Breast epithelium (tissue), 4 donors: ENCODE measurements around the gene ELOVL5. TPM values are rescaled to one million over a fixed set of nuclear protein-coding genes. Genes with fewer than 3 reads are reported as not detected.
A peak's percentile ranks its signal among the peaks of the same experiment; 100 is the strongest.

Experiments used
- DNase-seq, 2 donors: peaks; one replicate each; pipeline ENCODE4 v3.0.0-alpha.2; 2019; ENCODE audit warnings: low spot score in 2 of 2
- H3K27ac ChIP-seq, 2 donors: fragments of 200-600 bp; sonication (generic) in 1 of 2; one replicate each; pipeline ENCODE4 v1.5.1; 2016 to 2019; ENCODE audit warnings: mild to moderate bottlenecking in 1 of 2
- H3K27me3 ChIP-seq, 2 donors: fragments of 200-600 bp; sonication (generic) in 1 of 2; one replicate each; pipeline versions ENCODE4 v1.5.1 to v1.6.0; 2017 to 2019; ENCODE audit warnings: control low read depth in 1 of 2, mild to moderate bottlenecking in 1 of 2
- H3K36me3 ChIP-seq: fragments of 200-600 bp; one replicate; pipeline ENCODE4 v1.5.1; 2019
- H3K4me1 ChIP-seq, 2 donors: fragments of 200-600 bp; sonication (generic); one replicate each; pipeline ENCODE4 v1.5.1; 2016 to 2019; ENCODE audit warnings: control low read depth in 1 of 2
- H3K4me3 ChIP-seq, 3 donors: fragments of 200-600 bp; sonication (generic); 1 replicate in 2 of 3; 2 replicates in 1 of 3; pipeline ENCODE4 v1.5.1; 2016 to 2019; ENCODE audit warnings: mild to moderate bottlenecking in 3 of 3, moderate library complexity in 2 of 3
- H3K9me3 ChIP-seq, 2 donors: fragments of 200-600 bp; sonication (generic) in 1 of 2; one replicate each; pipeline ENCODE4 v1.5.1; 2016 to 2019; ENCODE audit warnings: control low read depth in 1 of 2
- POLR2A ChIP-seq: fragments of 450-650 bp; IDR thresholded peaks from one replicate; pipeline ENCODE4 v1.6.1; 2016; ENCODE audit warnings: antibody characterized with exemption, mild to moderate bottlenecking, moderate library complexity
- POLR2AphosphoS5 ChIP-seq, 3 donors: sonication (generic); formaldehyde crosslinking; IDR thresholded peaks; one replicate each; pipeline ENCODE4 v1.6.1; 2017; ENCODE audit warnings: antibody characterized with exemption in 3 of 3
- intact Hi-C: fragments of 100-400 bp; cut with DNase I; formaldehyde crosslinking; loops from one replicate; pipeline ENCODE4 v1.15.1; 2023; ENCODE audit warnings: low total_unique reads
- total RNA-seq, 3 donors: library from RNA; depleted of rRNA; stranded (reverse); fragments of >200 nt; gene quantifications; one replicate each; pipeline ENCODE4 v1.1.0, GENCODE V29; 2016
- TF ChIP-seq, protein P1 (sequence below), 3 donors: fragments of 450-650 bp; IDR thresholded peaks; one replicate each; pipeline ENCODE4 v1.5.1; 2016 to 2017; ENCODE audit warnings: antibody characterized with exemption in 3 of 3, mild to moderate bottlenecking in 3 of 3, moderate library complexity in 3 of 3

Gene ELOVL5
- total RNA-seq, 3 donors from 2014 or later = 245 to 427 (median 272) TPM

GRCh38 chr6:53282234-53282633, 66.5 kb downstream of the ELOVL5 start:
- intact Hi-C loops = no loop called here
- Histone ChIP-seq H3K36me3 (no peaks in the 10 kb centered on the region), H3K4me1 (no peaks in the 10 kb centered on the region), H3K4me3 (no peak overlapping the region), H3K9me3 (no peaks in the 10 kb centered on the region), H3K27ac (peak overlapping the region; percentile 72 to 74), H3K27me3 (no peaks in the 10 kb centered on the region)
- TF ChIP-seq POLR2AphosphoS5 (IDR thresholded peaks at IDR 0.05) (no peak), POLR2A (no peak)
- TF ChIP-seq, protein P1, sequence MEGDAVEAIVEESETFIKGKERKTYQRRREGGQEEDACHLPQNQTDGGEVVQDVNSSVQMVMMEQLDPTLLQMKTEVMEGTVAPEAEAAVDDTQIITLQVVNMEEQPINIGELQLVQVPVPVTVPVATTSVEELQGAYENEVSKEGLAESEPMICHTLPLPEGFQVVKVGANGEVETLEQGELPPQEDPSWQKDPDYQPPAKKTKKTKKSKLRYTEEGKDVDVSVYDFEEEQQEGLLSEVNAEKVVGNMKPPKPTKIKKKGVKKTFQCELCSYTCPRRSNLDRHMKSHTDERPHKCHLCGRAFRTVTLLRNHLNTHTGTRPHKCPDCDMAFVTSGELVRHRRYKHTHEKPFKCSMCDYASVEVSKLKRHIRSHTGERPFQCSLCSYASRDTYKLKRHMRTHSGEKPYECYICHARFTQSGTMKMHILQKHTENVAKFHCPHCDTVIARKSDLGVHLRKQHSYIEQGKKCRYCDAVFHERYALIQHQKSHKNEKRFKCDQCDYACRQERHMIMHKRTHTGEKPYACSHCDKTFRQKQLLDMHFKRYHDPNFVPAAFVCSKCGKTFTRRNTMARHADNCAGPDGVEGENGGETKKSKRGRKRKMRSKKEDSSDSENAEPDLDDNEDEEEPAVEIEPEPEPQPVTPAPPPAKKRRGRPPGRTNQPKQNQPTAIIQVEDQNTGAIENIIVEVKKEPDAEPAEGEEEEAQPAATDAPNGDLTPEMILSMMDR (IDR thresholded peaks at IDR 0.05) = no peak
- DNase-seq = no peak

GRCh38 chr6:53281518-53282215, 67.1 kb downstream of the ELOVL5 start:
- Histone ChIP-seq H3K4me3 (no peak overlapping the region), H3K36me3 (no peaks in the 10 kb centered on the region), H3K4me1 (no peaks in the 10 kb centered on the region), H3K27ac (peak overlapping the region; percentile 72 to 74), H3K9me3 (no peaks in the 10 kb centered on the region), H3K27me3 (no peaks in the 10 kb centered on the region)
- intact Hi-C loops = no loop called here
- peak in 1 of 2 donors; percentile 28 for DNase-seq
- TF ChIP-seq POLR2AphosphoS5 (IDR thresholded peaks at IDR 0.05) = no peak
- TF ChIP-seq, protein P1 (IDR thresholded peaks at IDR 0.05) = no peak

DNA sequence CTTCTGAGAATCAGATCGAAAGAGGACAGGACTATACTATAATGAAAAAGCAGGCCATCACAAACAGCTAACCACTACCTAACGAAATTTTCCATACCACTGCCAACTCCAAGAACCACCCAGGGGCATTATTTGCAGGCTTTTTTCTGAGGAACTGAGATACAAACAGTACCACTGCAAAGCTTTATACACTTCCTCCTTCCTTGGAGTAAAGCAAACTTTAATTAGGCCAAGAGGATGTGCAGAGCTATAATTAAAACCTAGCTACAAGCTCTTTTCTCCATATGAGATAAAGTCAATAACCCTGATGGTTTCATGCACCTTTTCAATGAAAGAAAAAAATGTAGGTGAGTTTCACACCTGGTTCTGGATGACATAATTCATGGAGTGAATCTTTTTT, 68.5 kb downstream of the ELOVL5 start:
- DNase-seq = no peak
- no peaks in the 10 kb centered on the region for H3K27me3 ChIP-seq
- no peaks in the 10 kb centered on the region for H3K36me3 ChIP-seq
- no peaks in the 10 kb centered on the region for H3K9me3 ChIP-seq
- intact Hi-C loops = no loop called here
- peak overlapping the region; percentile 3 to 69 for H3K27ac ChIP-seq
- TF ChIP-seq POLR2AphosphoS5 (IDR thresholded peaks at IDR 0.05) = no peak
- TF ChIP-seq, protein P1 (IDR thresholded peaks at IDR 0.05) = no peak
- no peak for TF ChIP-seq POLR2A
- no peak overlapping the region for H3K4me3 ChIP-seq
- no peaks in the 10 kb centered on the region for H3K4me1 ChIP-seq

DNA sequence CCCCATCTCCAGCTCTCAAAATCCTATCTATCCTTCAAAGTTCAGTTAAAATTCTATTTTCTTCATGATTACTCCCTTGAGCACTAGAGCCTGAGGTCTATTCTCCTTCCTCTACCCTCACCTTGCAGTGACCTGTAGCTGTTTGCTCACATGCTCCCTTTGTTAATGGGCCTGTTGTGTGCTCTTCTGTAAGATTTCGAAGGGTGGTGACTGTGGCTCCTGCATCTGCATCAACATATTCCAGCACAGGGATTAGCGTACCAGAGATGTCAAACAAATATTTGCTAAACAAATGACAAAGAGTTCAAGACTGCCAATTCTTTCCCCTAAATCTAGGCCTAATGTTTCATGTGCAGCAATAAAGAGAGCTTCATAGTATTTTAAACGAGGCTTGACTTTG, 69.5 kb downstream of the ELOVL5 start:
- Histone ChIP-seq H3K27me3 (no peaks in the 10 kb centered on the region), H3K9me3 (no peaks in the 10 kb centered on the region), H3K4me3 (no peak overlapping the region), H3K36me3 (no peaks in the 10 kb centered on the region), H3K27ac (no peak overlapping the region), H3K4me1 (no peaks in the 10 kb centered on the region)
- no peak for DNase-seq
- intact Hi-C loops = no loop called here
- TF ChIP-seq POLR2AphosphoS5 (IDR thresholded peaks at IDR 0.05) = no peak
- TF ChIP-seq POLR2A = no peak
- TF ChIP-seq, protein P1 (IDR thresholded peaks at IDR 0.05) = no peak

DNA sequence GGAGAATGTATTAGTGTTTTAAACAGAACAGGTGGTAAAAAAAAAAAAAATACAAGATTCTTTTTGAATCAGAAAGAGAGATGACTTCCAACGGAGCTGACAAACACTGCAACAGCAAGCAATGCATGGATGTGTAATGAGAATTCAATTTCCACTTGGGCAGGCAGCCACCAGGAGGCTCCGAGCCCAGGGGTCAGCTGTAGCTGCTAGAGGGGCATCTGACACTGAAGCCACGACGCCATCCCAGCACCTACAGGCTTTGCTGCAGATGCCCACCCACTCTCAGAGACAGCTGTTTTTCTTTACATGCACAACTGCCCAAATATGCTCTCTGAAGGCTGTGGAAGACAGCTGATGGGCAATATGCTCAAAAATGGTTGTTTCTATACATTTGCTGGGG, 75.4 kb downstream of the ELOVL5 start:
- DNase-seq = no peak
- Histone ChIP-seq H3K4me1 (no peaks in the 10 kb centered on the region), H3K4me3 (no peak overlapping the region), H3K9me3 (no peaks in the 10 kb centered on the region), H3K27ac (no peak overlapping the region), H3K27me3 (no peaks in the 10 kb centered on the region), H3K36me3 (peaks cover 4% of the 10 kb centered on the region)
- intact Hi-C loops = no loop called here
- TF ChIP-seq POLR2A (no peak), POLR2AphosphoS5 (IDR thresholded peaks at IDR 0.05) (no peak)
- TF ChIP-seq, protein P1 (IDR thresholded peaks at IDR 0.05) = no peak
